Measurements from ENCODE around the gene TNFRSF21.

DNA sequence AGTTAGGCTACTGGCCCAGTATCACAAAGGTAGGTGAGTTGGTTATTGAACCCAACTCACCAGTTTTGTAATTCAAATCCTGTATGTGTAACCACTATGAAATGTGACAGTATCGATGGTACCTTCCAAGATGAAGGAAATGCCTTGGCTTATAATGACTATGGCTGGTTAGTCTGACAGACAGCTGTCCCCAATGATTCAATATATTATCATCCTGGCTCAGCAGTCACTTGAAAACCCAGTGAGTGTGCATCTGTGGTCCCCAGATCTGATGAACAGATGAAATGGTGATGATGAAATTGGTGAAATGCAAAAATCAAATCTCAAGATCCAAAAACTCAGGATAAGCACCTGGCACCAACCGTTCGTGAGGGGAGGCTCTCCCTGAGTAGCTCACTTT lies 54.8 kb downstream of the TNFRSF21 start:
- TF ChIP-seq, protein P1, sequence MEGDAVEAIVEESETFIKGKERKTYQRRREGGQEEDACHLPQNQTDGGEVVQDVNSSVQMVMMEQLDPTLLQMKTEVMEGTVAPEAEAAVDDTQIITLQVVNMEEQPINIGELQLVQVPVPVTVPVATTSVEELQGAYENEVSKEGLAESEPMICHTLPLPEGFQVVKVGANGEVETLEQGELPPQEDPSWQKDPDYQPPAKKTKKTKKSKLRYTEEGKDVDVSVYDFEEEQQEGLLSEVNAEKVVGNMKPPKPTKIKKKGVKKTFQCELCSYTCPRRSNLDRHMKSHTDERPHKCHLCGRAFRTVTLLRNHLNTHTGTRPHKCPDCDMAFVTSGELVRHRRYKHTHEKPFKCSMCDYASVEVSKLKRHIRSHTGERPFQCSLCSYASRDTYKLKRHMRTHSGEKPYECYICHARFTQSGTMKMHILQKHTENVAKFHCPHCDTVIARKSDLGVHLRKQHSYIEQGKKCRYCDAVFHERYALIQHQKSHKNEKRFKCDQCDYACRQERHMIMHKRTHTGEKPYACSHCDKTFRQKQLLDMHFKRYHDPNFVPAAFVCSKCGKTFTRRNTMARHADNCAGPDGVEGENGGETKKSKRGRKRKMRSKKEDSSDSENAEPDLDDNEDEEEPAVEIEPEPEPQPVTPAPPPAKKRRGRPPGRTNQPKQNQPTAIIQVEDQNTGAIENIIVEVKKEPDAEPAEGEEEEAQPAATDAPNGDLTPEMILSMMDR (IDR thresholded peaks at IDR 0.05; ENCODE audit: low read length), result no peak
- no peak for TF ChIP-seq EZH2 (optimal IDR thresholded peaks at IDR 0.05; ENCODE audit: low read depth, low read length)
- no peak for TF ChIP-seq EZH2phosphoT487 (IDR thresholded peaks at IDR 0.05; ENCODE audit: low read length)
